HepG2 (cell line): ENCODE measurements around the gene GRIK2.

Source experiments
- CTCF ChIP-seq: sonication (generic); formaldehyde crosslinking; IDR thresholded peaks from 2 replicates; pipeline ENCODE4 v1.5.0; 2020; ENCODE audit warnings: mild to moderate bottlenecking, missing genetic modification reagents, moderate library complexity
- ETV6 ChIP-seq: sonication (generic); formaldehyde crosslinking; conservative IDR thresholded peaks from 2 replicates; pipeline ENCODE4 v1.4.0; 2020; ENCODE audit warnings: missing genetic modification reagents
- PRDM4 ChIP-seq: sonication (generic); formaldehyde crosslinking; IDR thresholded peaks from 2 replicates; pipeline ENCODE4 v1.9.0; 2021; ENCODE audit warnings: missing genetic modification reagents, borderline replicate concordance
- RELA ChIP-seq: sonication (generic); formaldehyde crosslinking; IDR thresholded peaks from 2 replicates; pipeline ENCODE4 v1.4.0; 2020; ENCODE audit warnings: missing genetic modification reagents
- RXRA ChIP-seq: sonication (generic); formaldehyde crosslinking; IDR thresholded peaks from 2 replicates; pipeline ENCODE4 v1.5.1; 2020; ENCODE audit warnings: missing genetic modification reagents
- TAF1 ChIP-seq: sonication (generic); formaldehyde crosslinking; IDR thresholded peaks from 2 replicates; pipeline ENCODE4 v1.4.0; 2020; ENCODE audit warnings: missing genetic modification reagents
- ZFX ChIP-seq: sonication (generic); formaldehyde crosslinking; IDR thresholded peaks from 2 replicates; pipeline ENCODE4 v1.4.0; 2020; ENCODE audit warnings: mild to moderate bottlenecking, low read depth, missing genetic modification reagents, moderate library complexity
- ZNF274 ChIP-seq: sonication (generic); formaldehyde crosslinking; IDR thresholded peaks from 2 replicates; pipeline ENCODE4 v1.5.1; 2020; ENCODE audit warnings: mild to moderate bottlenecking, missing genetic modification reagents

DNA sequence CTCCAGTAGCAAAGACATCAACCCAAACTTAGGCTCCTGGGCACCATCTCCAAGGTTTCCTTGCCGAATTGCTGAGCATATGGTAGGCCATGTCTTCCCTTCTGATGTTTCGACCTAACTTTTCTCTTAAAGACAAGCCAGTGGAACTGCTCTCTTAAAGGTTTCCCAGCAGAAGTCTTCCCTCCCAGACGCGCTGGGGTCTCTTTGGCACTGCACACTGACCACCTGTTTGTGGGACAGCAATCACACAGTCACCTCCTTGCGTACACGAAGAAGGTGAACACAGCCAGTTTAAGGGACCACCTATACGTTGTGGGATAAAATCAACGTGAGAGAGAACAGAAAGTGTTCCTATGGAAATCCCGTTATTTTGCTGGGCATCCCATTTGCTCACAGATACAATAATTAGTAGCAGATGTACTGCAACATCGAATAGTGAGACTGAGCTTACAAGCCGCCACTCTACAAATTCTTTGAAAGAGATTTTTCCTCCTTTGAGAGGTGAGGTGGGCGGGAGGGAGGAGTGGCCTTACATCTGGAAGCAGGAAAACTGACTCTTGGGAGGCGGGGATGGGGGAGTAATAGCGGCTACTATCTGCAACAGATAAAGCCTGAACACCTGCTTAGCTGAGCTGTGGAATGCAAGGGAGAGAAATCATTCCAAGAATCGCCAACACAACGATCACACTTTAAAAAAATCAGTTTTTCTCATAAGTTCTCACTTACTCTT is 9.9 kb downstream of the GRIK2 start:
- TF ChIP-seq TAF1 (CRISPR knock-in tag): no peak
- TF ChIP-seq ETV6 (CRISPR knock-in tag): no peak
- no peak for TF ChIP-seq CTCF
- no peak for TF ChIP-seq RXRA (CRISPR knock-in tag)
- TF ChIP-seq PRDM4 (CRISPR knock-in tag): no peak
- TF ChIP-seq ZFX (CRISPR knock-in tag): no peak
- TF ChIP-seq ZNF274 (CRISPR knock-in tag): no peak
- TF ChIP-seq RELA (CRISPR knock-in tag): no peak
